Neural progenitor cell (in vitro differentiated cells): Measurements from ENCODE around the gene NUP214. TPM values are rescaled to one million over a fixed set of nuclear protein-coding genes. Genes with fewer than 3 reads are reported as not detected.
A peak's percentile ranks its signal among the peaks of the same experiment; 100 is the strongest.

ENCODE experiments used
- DNase-seq: peaks from one replicate; pipeline ENCODE4 v3.0.0-alpha.2; 2016; ENCODE audit warnings: low spot score
- H2AFZ ChIP-seq: fragments of 200-600 bp; sonication (generic); replicated peaks from 2 replicates; pipeline ENCODE4 v1.6.1; 2016; ENCODE audit warnings: antibody characterized with exemption
- H3F3A ChIP-seq: fragments of 200-600 bp; sonication (generic); 2 replicates; pipeline ENCODE4 v1.6.1; 2016; ENCODE audit warnings: antibody characterized with exemption, low read depth
- H3K27ac ChIP-seq: fragments of 200-600 bp; sonication (generic); 2 replicates; pipeline ENCODE4 v1.5.1; 2016; ENCODE audit warnings: mild to moderate bottlenecking
- H3K27me3 ChIP-seq: fragments of 200-600 bp; sonication (generic); 2 replicates; pipeline ENCODE4 v1.6.1; 2016; ENCODE audit warnings: mild to moderate bottlenecking, moderate library complexity
- H3K36me3 ChIP-seq: fragments of 200-600 bp; sonication (generic); 2 replicates; pipeline ENCODE4 v1.5.1; 2016
- H3K4me1 ChIP-seq: fragments of 200-600 bp; sonication (generic); 2 replicates; pipeline ENCODE4 v1.6.1; 2016; ENCODE audit warnings: mixed run types
- H3K4me2 ChIP-seq: fragments of 200-600 bp; sonication (generic); 2 replicates; pipeline ENCODE4 v1.6.1; 2016
- H3K4me3 ChIP-seq: fragments of 200-600 bp; sonication (generic); 2 replicates; pipeline ENCODE4 v1.5.1; 2016
- H3K79me2 ChIP-seq: fragments of 200-600 bp; sonication (generic); 2 replicates; pipeline ENCODE4 v1.6.1; 2016; ENCODE audit warnings: low read depth
- H3K9ac ChIP-seq: fragments of 200-600 bp; sonication (generic); 2 replicates; pipeline ENCODE4 v1.6.1; 2016
- H3K9me3 ChIP-seq: fragments of 200-600 bp; sonication (generic); 2 replicates; pipeline ENCODE4 v1.5.1; 2016; ENCODE audit warnings: low read depth
- H4K20me1 ChIP-seq: fragments of 200-600 bp; sonication (generic); 2 replicates; pipeline ENCODE4 v1.6.1; 2016; ENCODE audit warnings: low read depth
- H3K27ac Mint-ChIP-seq: 3 replicates; pipeline ENCODE4 v1.8.0; 2021; ENCODE audit warnings: mixed read lengths
- H3K27me3 Mint-ChIP-seq: 2 replicates; pipeline ENCODE4 v1.8.0; 2022; ENCODE audit warnings: low read depth, mild to moderate bottlenecking, inconsistent platforms, moderate library complexity, mixed read lengths; ENCODE audit not compliant: insufficient read depth
- H3K36me3 Mint-ChIP-seq: 3 replicates; pipeline ENCODE4 v1.8.0; 2021; ENCODE audit warnings: mixed read lengths
- H3K4me1 Mint-ChIP-seq: 3 replicates; pipeline ENCODE4 v1.8.0; 2021; ENCODE audit warnings: mixed read lengths
- H3K4me3 Mint-ChIP-seq: 3 replicates; pipeline ENCODE4 v1.8.0; 2021; ENCODE audit warnings: mild to moderate bottlenecking, moderate library complexity, mixed read lengths
- H3K9me3 Mint-ChIP-seq: 3 replicates; pipeline ENCODE4 v1.8.0; 2020; ENCODE audit warnings: mixed read lengths
- CTCF ChIP-seq: fragments of 200-600 bp; sonication (generic); IDR thresholded peaks from 2 replicates; pipeline ENCODE4 v1.5.1; 2017; ENCODE audit warnings: antibody characterized with exemption, mild to moderate bottlenecking
- EZH2 ChIP-seq: fragments of 200-600 bp; sonication (generic); IDR thresholded peaks from 2 replicates; pipeline ENCODE4 v1.6.1; 2017; ENCODE audit warnings: antibody characterized with exemption, mild to moderate bottlenecking, moderate library complexity
- EZH2phosphoT487 ChIP-seq: fragments of 200-600 bp; sonication (generic); IDR thresholded peaks from 2 replicates; pipeline ENCODE4 v1.6.1; 2017; ENCODE audit warnings: antibody characterized with exemption
- total RNA-seq: library from RNA; depleted of rRNA; stranded (reverse); fragments of >200 nt; gene quantifications from 2 replicates; pipeline ENCODE4 v1.2.3, GENCODE V29; 2015; ENCODE audit warnings: low replicate concordance

Gene NUP214
- total RNA-seq, 1 donor from 2014 or later, result 37.6 TPM

- peak overlapping the region; percentile 34 for H3K27ac Mint-ChIP-seq
These were observed 91.4 kb downstream of the NUP214 start for GRCh38 chr9:131216806-131217205.

GRCh38 chr9:131217331-131218031 lies 92.1 kb downstream of the NUP214 start:
- H3K36me3 ChIP-seq, result no peaks in the 10 kb centered on the region
- no peaks in the 10 kb centered on the region for H3K27me3 ChIP-seq
- H3K9me3 ChIP-seq, result no peaks in the 10 kb centered on the region
- H4K20me1 ChIP-seq, result no peaks in the 10 kb centered on the region
- H3F3A ChIP-seq, result peaks cover 8% of the 10 kb centered on the region
- no peak overlapping the region for H3K9ac ChIP-seq
- TF ChIP-seq EZH2, result no peak
- no peak for TF ChIP-seq CTCF
- TF ChIP-seq EZH2phosphoT487, result no peak
- no peaks in the 10 kb centered on the region for H3K79me2 ChIP-seq
- Mint-ChIP-seq H3K36me3 (peaks cover 15% of the 10 kb centered on the region), H3K9me3 (peaks cover 2% of the 10 kb centered on the region), H3K27me3 (no peaks in the 10 kb centered on the region), H3K27ac (no peak overlapping the region), H3K4me3 (no peak overlapping the region), H3K4me1 (peaks cover 2% of the 10 kb centered on the region)
- no peak overlapping the region for H3K4me2 ChIP-seq
- no peak overlapping the region for H3K27ac ChIP-seq
- H3K4me1 ChIP-seq, result peaks cover 10% of the 10 kb centered on the region
- H3K4me3 ChIP-seq, result no peak overlapping the region
- no peak for DNase-seq
- H2AFZ ChIP-seq, result no peak overlapping the region

More at GRCh38 chr9:131216806-131217205, 91.4 kb downstream of the NUP214 start:
- Histone ChIP-seq H4K20me1 (no peaks in the 10 kb centered on the region), H3K27me3 (no peaks in the 10 kb centered on the region), H3K4me2 (no peak overlapping the region), H3K9me3 (no peaks in the 10 kb centered on the region), H3K4me3 (no peak overlapping the region), H3K27ac (no peak overlapping the region), H3K36me3 (no peaks in the 10 kb centered on the region), H3K4me1 (peaks cover 10% of the 10 kb centered on the region), H2AFZ (no peak overlapping the region), H3K9ac (no peak overlapping the region), H3F3A (peaks cover 8% of the 10 kb centered on the region), H3K79me2 (no peaks in the 10 kb centered on the region)
- H3K4me3 Mint-ChIP-seq, result no peak overlapping the region
- H3K4me1 Mint-ChIP-seq, result peaks cover 2% of the 10 kb centered on the region
- TF ChIP-seq CTCF (no peak), EZH2phosphoT487 (no peak), EZH2 (no peak)
- peaks cover 20% of the 10 kb centered on the region for H3K36me3 Mint-ChIP-seq
- no peaks in the 10 kb centered on the region for H3K27me3 Mint-ChIP-seq
- no peak for DNase-seq
- peaks cover 6% of the 10 kb centered on the region for H3K9me3 Mint-ChIP-seq

- Mint-ChIP-seq H3K27ac (no peak overlapping the region), H3K27me3 (no peaks in the 10 kb centered on the region)
- H3K36me3 ChIP-seq, result no peaks in the 10 kb centered on the region
These were observed 93.0 kb downstream of the NUP214 start for GRCh38 chr9:131218370-131218769.

More at GRCh38 chr9:131218370-131218769, 93.0 kb downstream of the NUP214 start:
- Histone ChIP-seq H3F3A (peaks cover 8% of the 10 kb centered on the region), H3K4me2 (no peak overlapping the region), H3K27me3 (no peaks in the 10 kb centered on the region), H2AFZ (no peak overlapping the region), H4K20me1 (no peaks in the 10 kb centered on the region), H3K4me3 (no peak overlapping the region), H3K4me1 (peaks cover 10% of the 10 kb centered on the region), H3K79me2 (no peaks in the 10 kb centered on the region), H3K9me3 (no peaks in the 10 kb centered on the region), H3K27ac (no peak overlapping the region), H3K9ac (no peak overlapping the region)
- TF ChIP-seq EZH2phosphoT487 (no peak), EZH2 (no peak), CTCF (no peak)
- peaks cover 2% of the 10 kb centered on the region for H3K4me1 Mint-ChIP-seq
- H3K36me3 Mint-ChIP-seq, result peaks cover 16% of the 10 kb centered on the region
- no peak for DNase-seq
- no peak overlapping the region for H3K4me3 Mint-ChIP-seq
- no peaks in the 10 kb centered on the region for H3K9me3 Mint-ChIP-seq
